ENCODE data around the gene IL36RN.

The IL36RN gene

GRCh38 chr2:113024764-113025163, 34.2 kb upstream of the IL36RN start:
- Histone ChIP-seq H3K4me1 (no peaks in the 10 kb centered on the region), H3K4me3 (no peak overlapping the region), H3K9me3 (no peaks in the 10 kb centered on the region), H3K27me3 (peaks cover 0 to 2% of the 10 kb centered on the region in 2 donors), H3K27ac (no peak overlapping the region), H3K36me3 (no peaks in the 10 kb centered on the region)
- intact Hi-C loops (cut with DNase I; ENCODE audit: low total_unique reads): no loop called here
- no peak for DNase-seq
- no peak for TF ChIP-seq CTCF (IDR thresholded peaks at IDR 0.05)

DNA sequence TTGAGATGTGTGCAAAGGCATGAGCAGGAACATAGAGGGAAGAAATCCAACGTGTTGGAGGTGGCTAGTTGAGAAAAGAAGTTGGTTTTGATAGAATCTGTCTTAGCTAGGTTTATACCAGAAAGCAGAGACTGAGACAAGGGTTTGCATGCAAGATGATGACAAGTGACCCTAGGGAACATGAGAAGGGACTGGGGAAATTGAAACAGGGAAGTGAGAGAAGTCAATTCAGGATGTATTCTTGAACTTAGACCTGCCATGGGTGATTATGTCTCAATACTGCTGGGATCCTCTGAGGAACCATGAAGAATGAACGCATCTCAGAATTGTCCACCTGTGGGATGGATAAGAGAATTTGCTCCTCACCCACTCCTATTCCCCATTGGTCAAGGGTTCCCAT, 33.3 kb upstream of the IL36RN start:
- DNase-seq: no peak
- Histone ChIP-seq H3K27ac (no peak overlapping the region), H3K4me1 (no peaks in the 10 kb centered on the region), H3K36me3 (no peaks in the 10 kb centered on the region), H3K27me3 (peaks cover 0 to 2% of the 10 kb centered on the region in 2 donors), H3K4me3 (no peak overlapping the region), H3K9me3 (no peaks in the 10 kb centered on the region)
- intact Hi-C loops (cut with DNase I; ENCODE audit: low total_unique reads): no loop called here
- TF ChIP-seq CTCF (IDR thresholded peaks at IDR 0.05): no peak

- no peak overlapping the region for H3K27ac ChIP-seq
- intact Hi-C loops (cut with DNase I; ENCODE audit: low total_unique reads): no loop called here
- no peak for DNase-seq
Observed at GRCh38 chr2:113027691-113028090, 31.3 kb upstream of the IL36RN start.

GRCh38 chr2:113028112-113028511, 30.9 kb upstream of the IL36RN start:
- Histone ChIP-seq H3K27me3 (peaks cover 0 to 2% of the 10 kb centered on the region in 2 donors), H3K4me3 (no peak overlapping the region), H3K27ac (no peak overlapping the region), H3K4me1 (no peaks in the 10 kb centered on the region), H3K36me3 (no peaks in the 10 kb centered on the region), H3K9me3 (no peaks in the 10 kb centered on the region)
- DNase-seq: no peak
- TF ChIP-seq CTCF (IDR thresholded peaks at IDR 0.05): no peak
- intact Hi-C loops (cut with DNase I; ENCODE audit: low total_unique reads): no loop called here

More at GRCh38 chr2:113027691-113028090, 31.3 kb upstream of the IL36RN start:
- H3K36me3 ChIP-seq: no peaks in the 10 kb centered on the region
- H3K9me3 ChIP-seq: no peaks in the 10 kb centered on the region
- no peak overlapping the region for H3K4me3 ChIP-seq
- no peaks in the 10 kb centered on the region for H3K4me1 ChIP-seq
- H3K27me3 ChIP-seq: peaks cover 0 to 2% of the 10 kb centered on the region in 2 donors
- TF ChIP-seq CTCF (IDR thresholded peaks at IDR 0.05): no peak

GRCh38 chr2:113032737-113033136, 26.3 kb upstream of the IL36RN start:
- Histone ChIP-seq H3K4me3 (no peak overlapping the region), H3K4me1 (no peaks in the 10 kb centered on the region), H3K9me3 (no peaks in the 10 kb centered on the region), H3K27me3 (peaks cover 0 to 2% of the 10 kb centered on the region in 2 donors), H3K36me3 (no peaks in the 10 kb centered on the region), H3K27ac (no peak overlapping the region)
- no peak for DNase-seq
- no peak for TF ChIP-seq CTCF (IDR thresholded peaks at IDR 0.05)
- intact Hi-C loops (cut with DNase I; ENCODE audit: low total_unique reads): no loop called here

DNA sequence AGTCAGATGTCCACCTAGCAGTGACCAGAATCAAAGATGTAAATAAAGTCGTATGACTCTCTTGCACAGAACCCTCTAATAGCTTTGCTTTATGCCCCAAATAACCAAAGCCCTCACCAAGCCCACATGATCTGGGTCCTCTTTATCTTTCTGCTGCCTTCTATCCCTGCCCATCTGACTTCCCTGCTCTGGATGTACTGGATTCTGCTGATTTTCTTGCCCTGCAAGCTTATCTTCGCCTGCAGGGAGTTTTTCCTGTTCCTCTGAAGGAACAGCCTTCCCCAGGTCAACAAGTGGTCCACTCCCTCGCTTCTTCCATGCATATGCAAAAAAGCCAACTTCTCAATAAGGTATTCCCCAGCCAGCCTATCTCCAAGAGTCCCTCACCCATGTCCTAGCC, 25.0 kb upstream of the IL36RN start:
- Histone ChIP-seq H3K9me3 (no peaks in the 10 kb centered on the region), H3K27ac (no peak overlapping the region), H3K36me3 (no peaks in the 10 kb centered on the region), H3K4me1 (no peaks in the 10 kb centered on the region), H3K4me3 (no peak overlapping the region), H3K27me3 (peaks cover 0 to under 1% of the 10 kb centered on the region in 2 donors)
- DNase-seq: no peak
- intact Hi-C loops (cut with DNase I; ENCODE audit: low total_unique reads): no loop called here
- no peak for TF ChIP-seq CTCF (IDR thresholded peaks at IDR 0.05)
